Measurements from ENCODE around the gene CAMK1. TPM values are rescaled to one million over a fixed set of nuclear protein-coding genes. Genes with fewer than 3 reads are reported as not detected.

Gene CAMK1
- total and polyA plus RNA-seq, 2 of the 4 experiments (the other 2 are of a cell fraction), result 33.3 to 36.4 TPM

DNA sequence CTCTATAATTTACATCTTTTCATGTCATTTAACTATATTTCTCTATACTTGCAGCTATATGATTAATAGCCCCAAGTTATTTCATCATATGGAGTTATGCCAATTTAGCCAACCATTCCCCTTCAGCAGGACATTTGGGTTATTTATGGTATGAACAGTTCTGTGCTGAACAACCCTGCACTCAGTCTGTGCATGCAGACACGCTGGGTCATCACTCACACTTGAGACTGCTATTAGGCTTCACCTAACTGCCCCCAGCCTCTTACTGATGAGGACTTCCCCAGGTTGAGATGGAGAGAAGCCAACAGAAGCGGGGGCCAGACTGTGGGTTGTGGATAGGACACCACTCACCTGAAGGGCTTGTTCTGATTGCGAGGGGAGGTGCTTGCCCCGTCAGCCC lies 15.2 kb upstream of the CAMK1 start:
- Histone ChIP-seq H3K56ac (ENCODE audit: extremely low read depth, insufficient read depth, low read length) (no peak overlapping the region), H3K4me1 (ENCODE audit: control insufficient read depth, insufficient read depth, low read length) (no peaks in the 10 kb centered on the region), H3K27me3 (ENCODE audit: control insufficient read depth, insufficient read depth, low read length) (no peaks in the 10 kb centered on the region), H2BK5ac (ENCODE audit: low read depth, low read length, poor library complexity, severe bottlenecking) (no peak overlapping the region), H4K5ac (ENCODE audit: low read depth, low read length) (no peak overlapping the region), H3K18ac (ENCODE audit: low read depth, low read length) (no peak overlapping the region), H4K91ac (ENCODE audit: insufficient read depth, low read depth, low read length) (no peak overlapping the region), H3K23ac (ENCODE audit: low read depth, low read length) (no peak overlapping the region), H2BK20ac (ENCODE audit: low read depth, low read length) (no peak overlapping the region), H3K9me1 (ENCODE audit: insufficient read depth, low read length) (0 out of 2 replicates have a peak, but pooled peaks cover 4% of the 10 kb centered on the region), H2AK9ac (replicated peaks; ENCODE audit: low read depth, low read length, poor library complexity) (no peak overlapping the region), H2AK5ac (ENCODE audit: low read depth, low read length) (no peak overlapping the region), H3K36me3 (ENCODE audit: control insufficient read depth, insufficient read depth, low read length) (peaks cover 50% of the 10 kb centered on the region), H4K8ac (ENCODE audit: low read depth in 2 of 2, low read length in 2 of 2) (no peak overlapping the region), H2BK120ac (ENCODE audit: low read depth, low read length) (no peak overlapping the region), H2BK15ac (ENCODE audit: low read depth, low read length) (no peak overlapping the region), H3K4me2 (ENCODE audit: low read depth, low read length) (no peak overlapping the region), H3K9ac (ENCODE audit: low read depth, low read length) (no peak overlapping the region), H3K4me3 (ENCODE audit: insufficient read depth, low read depth, low read length) (no peak overlapping the region), H3K27ac (ENCODE audit: insufficient read depth, low read length) (no peak overlapping the region), H2AFZ (replicated peaks; ENCODE audit: low read length, poor library complexity) (no peak overlapping the region), H4K20me1 (ENCODE audit: insufficient read depth, low read length) (no peaks in the 10 kb centered on the region), H3K79me1 (ENCODE audit: low read depth in 1 of 2, low read length in 2 of 2) (peaks cover 7 to 10% of the 10 kb centered on the region in 2 experiments; a peak in 3 of 4 replicates), H3K4ac (ENCODE audit: low read depth, low read length) (no peak overlapping the region), H3K14ac (replicated peaks; ENCODE audit: low read depth, low read length) (no peak overlapping the region), H3K9me3 (ENCODE audit: control insufficient read depth, insufficient read depth, low read length) (no peaks in the 10 kb centered on the region)
- WGBS, 2 experiments (ENCODE audit: extremely low coverage in 2 of 2, insufficient read length in 1 of 2), result no CpG with 5 or more reads among the region's 4 CpGs
- ChIA-PET CTCF (no interaction called here), POLR2A (ENCODE audit: unreplicated experiment) (no interaction called here)
- TF ChIP-seq, protein P1, sequence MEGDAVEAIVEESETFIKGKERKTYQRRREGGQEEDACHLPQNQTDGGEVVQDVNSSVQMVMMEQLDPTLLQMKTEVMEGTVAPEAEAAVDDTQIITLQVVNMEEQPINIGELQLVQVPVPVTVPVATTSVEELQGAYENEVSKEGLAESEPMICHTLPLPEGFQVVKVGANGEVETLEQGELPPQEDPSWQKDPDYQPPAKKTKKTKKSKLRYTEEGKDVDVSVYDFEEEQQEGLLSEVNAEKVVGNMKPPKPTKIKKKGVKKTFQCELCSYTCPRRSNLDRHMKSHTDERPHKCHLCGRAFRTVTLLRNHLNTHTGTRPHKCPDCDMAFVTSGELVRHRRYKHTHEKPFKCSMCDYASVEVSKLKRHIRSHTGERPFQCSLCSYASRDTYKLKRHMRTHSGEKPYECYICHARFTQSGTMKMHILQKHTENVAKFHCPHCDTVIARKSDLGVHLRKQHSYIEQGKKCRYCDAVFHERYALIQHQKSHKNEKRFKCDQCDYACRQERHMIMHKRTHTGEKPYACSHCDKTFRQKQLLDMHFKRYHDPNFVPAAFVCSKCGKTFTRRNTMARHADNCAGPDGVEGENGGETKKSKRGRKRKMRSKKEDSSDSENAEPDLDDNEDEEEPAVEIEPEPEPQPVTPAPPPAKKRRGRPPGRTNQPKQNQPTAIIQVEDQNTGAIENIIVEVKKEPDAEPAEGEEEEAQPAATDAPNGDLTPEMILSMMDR (conservative IDR thresholded peaks at IDR 0.05; ENCODE audit: low read depth, low read length), result no peak
- TF ChIP-seq CEBPB (IDR thresholded peaks at IDR 0.05; ENCODE audit: low read depth, low read length), result 0 out of 2 replicates have a peak, but pooled peaks have one; percentile 3
- no peak for ATAC-seq (ENCODE audit: low read depth)
- intact Hi-C loops (cut with micrococcal nuclease) (no loop called here), in situ Hi-C loops (cut with MboI; ENCODE audit: low sequenced_read_pairs) (no loop called here), dilution Hi-C loops (cut with HindIII; ENCODE audit: low sequenced_read_pairs, unreplicated experiment) (no loop called here)
- no peak for DNase-seq
- BruUV-seq (replicated peaks), result no TSS peak

All from IMR-90 (cell line).